GM12892 (cell line): ENCODE measurements around the gene HOXD4.

Experiments
- POLR2A ChIP-seq: IDR thresholded peaks from 2 replicates; pipeline ENCODE4 v1.6.1; 2011; ENCODE audit warnings: low read depth, low read length, control low read depth
- POLR2AphosphoS5 ChIP-seq: IDR thresholded peaks from 2 replicates; pipeline ENCODE4 v1.6.1; 2011; ENCODE audit warnings: low read depth, low read length, control low read depth

DNA sequence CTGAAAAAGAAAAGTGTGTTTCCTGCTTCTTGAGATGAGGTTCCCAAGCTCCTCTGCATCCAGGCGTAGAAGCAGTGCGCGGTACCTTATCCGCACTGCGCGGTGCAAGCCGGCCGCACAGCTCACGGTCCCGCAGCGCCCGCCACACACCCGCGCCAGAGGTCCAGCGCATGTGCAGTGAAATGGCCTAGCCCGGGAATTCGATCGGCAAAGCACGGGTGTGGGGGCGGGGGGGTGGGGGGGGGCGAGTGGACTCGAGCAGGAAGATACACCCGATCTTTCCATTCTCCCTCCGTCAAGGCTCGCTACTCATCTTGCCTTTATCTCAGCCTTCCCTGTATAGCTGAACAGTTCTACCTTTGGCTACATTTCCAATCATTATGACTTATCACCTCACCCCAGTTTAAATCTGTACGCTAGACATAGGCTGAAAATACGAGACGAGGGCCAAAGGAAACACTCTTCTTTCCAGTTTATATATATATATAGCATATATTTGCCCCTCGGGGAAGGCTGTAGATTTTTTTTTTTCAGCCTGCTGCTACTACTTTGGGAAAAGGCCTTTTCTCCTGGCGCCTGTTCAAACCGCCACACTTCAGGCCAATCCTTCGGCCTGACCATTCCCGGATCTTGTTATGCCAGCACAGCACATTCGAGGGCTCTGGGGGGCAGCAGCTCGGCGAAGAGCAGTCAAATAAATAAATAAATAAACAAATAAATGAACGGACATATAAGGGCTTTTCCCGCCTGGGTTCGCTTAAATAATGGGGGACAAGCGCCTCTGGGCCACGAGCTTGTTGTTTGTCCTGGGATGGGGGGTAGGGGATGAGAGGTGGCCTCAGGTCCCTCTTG is 11.5 kb upstream of the HOXD4 start:
- TF ChIP-seq POLR2AphosphoS5 (no peak), POLR2A (no peak)
